Muscle of arm (tissue), 14 donors: ENCODE results near the gene ARHGEF33. TPM values are rescaled to one million over a fixed set of nuclear protein-coding genes. Genes with fewer than 3 reads are reported as not detected.

ENCODE experiments used
- DNase-seq: peaks from one replicate; pipeline ENCODE4 v3.0.0-alpha.2; 2013
- long read RNA-seq, 11 donors: transcript quantifications; one replicate each; lab custom pipeline, GENCODE V29; 2026
- polyA plus RNA-seq, 12 donors: library from polyadenylated mRNA; unstranded; fragments of 120-200 nt; gene quantifications; one replicate each; pipeline ENCODE4 v1.2.1, GENCODE V29; 2013; ENCODE audit not compliant: insufficient read length in 12 of 12

The ARHGEF33 gene
- polyA plus RNA-seq: 1 to 10 TPM in 6 of 12 donors, under 1 TPM in 4, not detected in 2; 0.81 to 1.9 (median 1.2) TPM
- long read RNA-seq, donor 1, partial matches to known transcripts: 0 of 12 reads
- long read RNA-seq, donor 1, other reads (novel, unspliced or antisense): 12 of 12 reads
- long read RNA-seq, donor 2: 0 reads
- long read RNA-seq, donor 3: 0 reads
- long read RNA-seq, donor 4: 0 reads
- long read RNA-seq, donor 5: 0 reads
- long read RNA-seq, donor 6: 0 reads
- long read RNA-seq, donor 7: 0 reads
- long read RNA-seq, donor 8: 0 reads
- long read RNA-seq, donor 9: 0 reads
- long read RNA-seq, donor 10: 0 reads
- long read RNA-seq, donor 11: 0 reads

- no peak for DNase-seq
Measured at GRCh38 chr2:38889575-38889974, at the start of gene ARHGEF33. Gene ARHGEF33, plus strand, starts transcription at chr2:38889875. Its CDS starts 29,573 bp downstream, at chr2:38919448.

- DNase-seq: no peak
Measured at GRCh38 chr2:38850045-38850444, 39.6 kb upstream of the ARHGEF33 start.

- DNase-seq: no peak
Measured at GRCh38 chr2:38856165-38856564, 33.5 kb upstream of the ARHGEF33 start.

- no peak for DNase-seq
Measured at GRCh38 chr2:38862476-38862875, 27.2 kb upstream of the ARHGEF33 start.

GRCh38 chr2:38863061-38863695 is 26.5 kb upstream of the ARHGEF33 start:
- DNase-seq: no peak

- DNase-seq: no peak
Measured at GRCh38 chr2:38866773-38867443, 22.8 kb upstream of the ARHGEF33 start.

GRCh38 chr2:38871432-38871831 is 18.2 kb upstream of the ARHGEF33 start:
- no peak for DNase-seq

GRCh38 chr2:38873763-38874162 is 15.9 kb upstream of the ARHGEF33 start:
- no peak for DNase-seq

GRCh38 chr2:38875227-38875575 is 14.5 kb upstream of the ARHGEF33 start:
- no peak for DNase-seq

- DNase-seq: peak; percentile 88
Measured at GRCh38 chr2:38875576-38876367, 13.9 kb upstream of the ARHGEF33 start, which contains the start of the genes DHX57 and MORN2. Gene DHX57, minus strand, starts transcription at chr2:38875934. Its CDS starts 7,529 bp downstream, at chr2:38868405. Gene MORN2, plus strand, starts transcription at chr2:38875976.

GRCh38 chr2:38876407-38876806 is 13.3 kb upstream of the ARHGEF33 start:
- DNase-seq: no peak

GRCh38 chr2:38886063-38886462 is 3.6 kb upstream of the ARHGEF33 start:
- DNase-seq: no peak

GRCh38 chr2:38887347-38887746 is 2.3 kb upstream of the ARHGEF33 start:
- DNase-seq: no peak

GRCh38 chr2:38887902-38888554 is 1.6 kb upstream of the ARHGEF33 start:
- DNase-seq: no peak

- DNase-seq: no peak
Measured at GRCh38 chr2:38889045-38889444, 630 bp upstream of the ARHGEF33 start.

- no peak for DNase-seq
Measured at GRCh38 chr2:38892819-38893218, 3.1 kb downstream of the ARHGEF33 start.

- DNase-seq: no peak
Measured at GRCh38 chr2:38898256-38898655, 8.6 kb downstream of the ARHGEF33 start.

GRCh38 chr2:38900726-38901125 is 11.1 kb downstream of the ARHGEF33 start:
- no peak for DNase-seq

GRCh38 chr2:38905251-38905650 is 15.6 kb downstream of the ARHGEF33 start:
- no peak for DNase-seq

GRCh38 chr2:38907242-38907641 is 17.6 kb downstream of the ARHGEF33 start:
- no peak for DNase-seq
